Epithelial cell of prostate (primary cell): ENCODE results near the gene IFT57.
"Not testable (repeated sequence)": the region's sequence is repeated elsewhere in the genome, so short reads cannot be mapped to it uniquely, and the experiment has no call there.

Experiments used
- DNase-seq: peaks from one replicate; pipeline ENCODE4 v3.0.0-alpha.2; 2011; ENCODE audit warnings: low read depth, low spot score
- H3K27ac ChIP-seq: fragments of 450-650 bp; 2 replicates; pipeline ENCODE4 v1.5.1; 2017; ENCODE audit warnings: mild to moderate bottlenecking

Gene IFT57

DNA sequence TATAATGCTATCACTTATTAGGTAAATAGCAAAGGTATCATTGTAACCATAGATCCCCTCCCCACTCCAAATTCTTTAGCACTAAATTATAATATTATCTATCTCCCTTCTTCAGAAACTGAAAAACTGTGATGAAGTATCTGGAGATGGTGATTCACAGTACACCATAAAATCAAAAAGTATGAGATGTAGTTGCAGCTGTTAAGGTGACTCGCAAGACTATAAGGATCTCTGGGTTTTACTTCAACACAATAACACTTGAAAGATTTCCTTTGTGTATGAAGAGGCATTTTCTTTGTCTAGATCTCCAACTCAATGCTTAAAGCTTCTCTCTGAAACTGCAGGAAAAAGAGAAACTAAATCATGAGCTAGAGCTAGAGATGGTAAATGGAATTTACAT, 46.9 kb downstream of the IFT57 start:
- peak; percentile 29 for DNase-seq
- no peak overlapping the region for H3K27ac ChIP-seq

DNA sequence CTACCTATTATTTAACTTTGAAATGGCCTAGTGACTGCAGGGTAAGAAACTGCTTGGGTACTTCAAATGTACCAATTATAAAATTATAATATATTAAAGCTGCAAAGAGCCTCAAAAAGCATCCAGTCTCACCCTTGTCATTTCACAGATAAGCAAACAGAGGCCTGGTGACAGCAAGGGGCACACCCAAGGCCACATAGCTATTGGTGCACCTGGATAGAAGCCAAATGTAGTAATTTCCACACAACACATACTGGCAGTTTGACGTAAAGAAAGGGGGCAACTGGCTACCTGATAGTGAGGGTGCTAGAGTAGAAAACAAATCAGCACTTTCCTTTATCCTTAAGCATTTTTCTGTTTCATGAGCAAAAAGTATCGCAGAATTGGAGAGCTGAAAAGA, 51.1 kb downstream of the IFT57 start:
- no peak for DNase-seq
- H3K27ac ChIP-seq, result no peak overlapping the region

DNA sequence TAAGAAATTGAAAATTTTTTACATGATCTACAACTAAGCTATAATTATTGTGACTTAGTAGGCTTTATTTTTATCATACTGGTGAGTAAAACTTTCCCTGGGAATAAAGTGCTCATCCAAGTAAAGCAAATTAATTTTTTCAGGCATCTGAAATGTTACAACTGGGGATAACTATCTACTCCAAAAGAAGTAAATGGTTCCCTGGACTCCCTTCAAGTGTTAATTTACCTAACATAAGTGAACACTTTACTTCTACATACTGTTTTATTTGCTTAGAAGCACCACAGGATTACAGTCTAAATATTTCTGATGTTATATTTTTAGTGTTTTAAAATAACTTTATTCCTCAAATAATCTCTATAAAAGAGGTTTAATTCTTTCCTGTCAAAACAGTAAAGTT, 57.8 kb downstream of the IFT57 start:
- no peak for DNase-seq
- H3K27ac ChIP-seq, result no peak overlapping the region

DNA sequence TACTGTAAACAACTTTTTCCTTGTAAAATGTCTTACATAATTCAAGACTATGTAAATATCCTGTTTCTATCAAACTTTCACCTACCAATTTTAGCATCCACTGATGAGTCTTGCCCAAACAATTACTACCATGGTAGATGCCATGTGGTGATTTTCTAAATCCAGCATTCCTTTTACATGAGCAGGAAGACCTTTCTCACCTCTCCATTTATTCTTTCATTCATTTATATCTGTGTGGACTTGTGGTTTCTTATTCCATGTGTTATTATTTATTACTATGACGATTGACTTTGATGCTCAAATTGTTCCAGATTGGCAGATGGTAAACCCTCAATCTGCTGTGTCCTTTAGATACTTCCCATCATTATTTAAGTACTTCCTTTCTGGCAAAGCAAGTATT, 62.4 kb downstream of the IFT57 start:
- DNase-seq, result no peak
- H3K27ac ChIP-seq, result no peak overlapping the region

DNA sequence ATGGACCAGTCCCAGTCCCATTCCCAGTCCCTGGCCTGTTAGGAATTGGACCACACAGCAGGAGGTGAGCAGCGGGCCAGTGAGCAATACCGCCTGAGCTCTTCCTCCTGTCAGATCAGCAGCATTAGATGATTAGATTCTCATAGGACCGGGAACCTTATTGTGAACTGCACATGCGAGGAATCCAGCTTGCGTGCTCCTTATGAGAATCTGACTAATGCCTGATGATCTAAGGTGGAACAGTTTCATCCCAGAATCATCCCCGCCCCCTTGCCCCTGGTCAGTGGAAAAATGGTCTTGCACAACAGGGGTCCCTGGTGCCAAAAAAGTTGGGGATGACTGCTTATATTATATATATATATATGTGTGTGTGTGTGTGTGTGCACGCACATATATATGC, 63.1 kb downstream of the IFT57 start:
- no peak for DNase-seq
- H3K27ac ChIP-seq, result no peak overlapping the region

DNA sequence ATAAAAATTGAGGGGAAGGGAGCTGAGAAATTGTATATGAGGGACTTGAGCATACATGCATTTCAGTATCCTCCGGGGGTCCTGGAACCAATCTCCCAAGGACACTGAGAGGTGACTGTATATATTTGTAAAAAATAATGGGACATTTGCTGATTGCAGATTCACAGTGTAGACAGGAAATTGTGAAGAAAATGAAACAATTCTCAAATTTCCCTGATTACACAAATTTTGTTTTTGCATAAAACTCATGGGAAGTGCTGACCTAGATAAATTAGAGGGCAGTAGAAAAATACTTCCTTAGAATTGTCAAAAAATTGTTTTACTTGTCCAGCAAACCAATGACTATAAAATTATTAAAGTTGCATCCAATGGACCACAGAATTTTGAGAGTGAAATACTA, 64.0 kb downstream of the IFT57 start:
- H3K27ac ChIP-seq, result no peak overlapping the region

DNA sequence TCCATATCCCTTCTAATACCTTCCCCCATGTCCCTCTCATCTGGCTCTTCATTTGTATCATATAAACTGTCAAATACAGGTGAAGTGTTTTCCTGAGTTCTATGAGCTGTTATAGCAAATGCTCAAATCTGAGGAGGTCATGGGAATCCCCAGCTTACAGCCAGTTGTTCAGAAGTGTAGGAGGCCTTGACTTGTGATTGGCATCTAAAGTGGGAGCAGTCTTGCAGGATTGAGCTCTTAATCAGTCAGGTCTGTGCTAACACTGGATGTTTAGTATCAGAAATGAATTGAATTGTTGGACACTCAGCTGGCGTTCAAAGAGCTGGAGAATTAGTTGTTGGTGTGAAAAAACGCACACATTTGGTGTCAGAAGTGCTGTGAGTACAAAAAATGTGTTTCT, 65.0 kb downstream of the IFT57 start:
- H3K27ac ChIP-seq, result no peak overlapping the region
- DNase-seq, result no peak

More for the DNA sequence above, 64.0 kb downstream of the IFT57 start:
- no peak for DNase-seq

DNA sequence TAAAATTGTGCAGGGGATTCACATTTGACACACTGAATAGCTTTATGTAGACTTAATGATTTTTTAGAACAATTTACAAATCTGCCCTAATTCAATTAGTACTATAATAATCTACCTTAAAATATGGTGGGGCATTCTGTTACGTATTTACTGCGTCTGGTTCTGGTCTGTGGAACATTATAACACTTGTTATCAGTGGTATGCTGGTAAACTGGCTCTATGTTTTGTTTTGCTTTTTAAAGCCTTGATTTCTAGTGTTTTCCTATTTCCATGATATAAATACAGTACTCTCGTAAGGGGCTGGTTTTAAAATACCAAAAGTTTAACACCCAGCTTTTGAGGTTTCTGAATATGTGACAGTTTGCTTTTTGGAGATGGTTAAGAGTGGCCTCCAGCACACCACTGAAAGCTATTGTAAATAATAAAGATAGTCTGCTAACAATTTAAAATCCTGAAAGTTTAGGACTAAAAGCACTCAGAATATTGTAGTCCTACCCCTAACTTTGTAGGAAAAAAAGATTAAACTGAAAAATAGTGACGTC, 65.8 kb downstream of the IFT57 start:
- DNase-seq, result no peak
- H3K27ac ChIP-seq, result no peak overlapping the region

DNA sequence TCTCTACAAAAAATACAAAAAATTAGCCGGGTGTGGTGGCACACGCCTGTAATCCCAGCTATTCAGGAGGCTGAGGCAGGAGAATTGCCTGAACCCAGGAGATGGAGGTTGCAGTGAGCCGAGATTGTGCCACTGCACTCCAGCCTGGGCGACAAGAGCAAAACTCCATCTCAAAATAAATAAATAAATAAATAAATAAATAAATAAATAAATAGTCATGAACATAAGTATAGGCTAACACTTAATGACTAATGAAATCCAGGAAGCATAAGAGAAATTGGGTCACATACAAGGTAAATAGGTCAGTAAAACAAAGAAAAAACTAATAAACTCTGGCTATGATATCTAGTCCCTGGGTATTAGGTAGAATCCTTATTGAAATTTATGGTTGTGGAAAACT, 66.6 kb downstream of the IFT57 start:
- DNase-seq, H3K27ac ChIP-seq: not testable (repeated sequence)

DNA sequence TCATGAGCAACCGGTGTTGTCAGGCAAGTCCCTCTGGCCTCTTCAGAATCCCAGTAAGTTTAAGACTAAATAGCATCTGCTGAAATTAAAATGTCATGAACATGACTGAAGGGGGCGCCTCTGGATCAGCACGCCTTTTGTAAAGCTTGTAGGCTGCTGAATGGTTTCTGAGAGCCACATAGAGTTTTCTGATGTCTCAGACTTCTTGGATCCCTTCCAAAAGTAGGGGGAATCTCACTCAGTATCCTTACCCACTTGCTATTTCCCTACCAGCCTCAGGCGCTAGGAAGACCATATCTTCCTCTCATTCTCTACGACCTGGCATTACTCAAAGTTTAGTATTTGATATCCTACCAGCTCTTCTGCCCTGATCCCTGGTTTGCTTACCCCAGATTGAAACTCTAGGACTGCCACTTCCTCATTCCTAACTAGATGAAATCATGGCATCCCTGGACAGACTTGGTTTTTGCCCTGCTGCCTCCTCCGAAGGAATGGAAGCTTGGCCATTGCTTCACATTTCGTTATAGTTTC, 68.7 kb downstream of the IFT57 start:
- H3K27ac ChIP-seq, result peak overlapping the region; percentile 40
- no peak for DNase-seq

DNA sequence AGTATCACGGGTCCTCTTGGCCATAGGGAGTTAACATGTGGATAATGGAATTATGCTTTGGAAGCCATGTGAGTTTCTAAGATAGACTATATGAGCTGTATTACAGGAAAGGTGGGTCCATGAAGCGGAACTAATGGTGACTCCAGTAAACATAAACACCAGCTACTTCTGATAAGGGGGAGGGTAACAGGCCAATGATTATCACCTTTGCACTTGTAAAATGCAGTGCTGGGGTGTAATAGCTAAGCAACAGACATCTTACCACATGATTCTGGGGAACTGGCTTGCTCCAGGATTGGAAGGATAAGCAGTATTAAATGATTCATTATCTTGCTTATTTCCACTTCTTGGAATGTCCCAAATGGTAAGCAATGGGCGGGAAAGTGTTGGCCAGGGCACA, 70.0 kb downstream of the IFT57 start:
- DNase-seq, result no peak
- no peak overlapping the region for H3K27ac ChIP-seq

DNA sequence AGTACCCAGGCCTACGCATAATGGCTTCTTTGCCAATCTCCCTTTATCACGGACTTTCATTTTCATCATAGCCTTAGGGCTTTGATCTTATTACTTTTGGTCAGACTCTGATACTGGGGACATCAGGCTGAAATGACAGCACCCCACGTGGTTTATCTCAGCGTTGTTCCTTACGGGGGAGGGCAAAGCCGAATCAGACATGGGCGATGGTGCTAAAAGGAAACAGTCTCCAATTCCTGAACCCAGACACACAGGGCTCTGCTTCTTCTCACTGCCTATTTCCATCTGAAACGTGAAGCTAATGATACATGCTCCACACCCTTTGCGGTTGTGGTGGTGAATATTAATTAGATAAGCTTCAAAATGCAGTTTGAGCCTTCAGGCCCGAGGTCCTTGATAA, 72.0 kb downstream of the IFT57 start:
- H3K27ac ChIP-seq, result no peak overlapping the region
- no peak for DNase-seq

DNA sequence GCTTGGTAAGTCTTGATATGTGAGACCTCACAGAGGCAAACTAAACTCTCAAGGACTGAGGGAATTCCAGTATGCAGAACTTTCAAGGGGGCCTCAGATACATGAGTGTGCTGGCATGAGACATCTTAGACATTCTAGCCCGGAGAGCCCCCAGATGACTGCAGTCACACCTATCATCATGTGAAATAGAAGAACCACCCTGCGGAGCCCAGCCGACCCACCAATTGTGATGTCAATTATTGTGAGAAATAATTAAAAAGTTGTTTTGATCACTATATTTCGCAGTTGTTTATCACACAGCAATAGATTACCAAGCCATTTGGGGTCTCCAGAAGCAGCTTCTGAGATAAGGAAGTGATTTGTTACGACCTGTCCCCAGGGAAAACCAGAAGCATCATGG, 76.1 kb downstream of the IFT57 start:
- H3K27ac ChIP-seq, result no peak overlapping the region

DNA sequence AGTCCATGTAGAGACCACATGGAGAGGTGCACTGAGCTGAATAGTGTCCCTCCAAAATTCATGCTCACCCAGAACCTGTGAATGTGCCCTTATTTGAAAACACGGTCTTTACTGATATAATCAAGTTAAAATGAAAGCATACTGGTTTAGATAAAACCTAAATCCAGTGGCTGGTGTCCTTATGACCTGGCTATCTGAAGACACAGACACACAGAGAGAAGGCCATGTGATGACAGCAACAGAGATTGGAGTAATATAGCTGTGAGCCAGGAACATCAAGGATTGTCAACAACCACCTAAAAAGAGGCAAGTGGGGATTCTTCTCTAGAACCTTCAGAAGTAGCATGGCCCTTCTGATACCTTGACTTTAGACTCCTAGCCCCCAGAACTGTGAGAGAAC, 76.6 kb downstream of the IFT57 start:
- no peak for DNase-seq
- H3K27ac ChIP-seq, result no peak overlapping the region

More for the DNA sequence above, 76.1 kb downstream of the IFT57 start:
- no peak for DNase-seq

DNA sequence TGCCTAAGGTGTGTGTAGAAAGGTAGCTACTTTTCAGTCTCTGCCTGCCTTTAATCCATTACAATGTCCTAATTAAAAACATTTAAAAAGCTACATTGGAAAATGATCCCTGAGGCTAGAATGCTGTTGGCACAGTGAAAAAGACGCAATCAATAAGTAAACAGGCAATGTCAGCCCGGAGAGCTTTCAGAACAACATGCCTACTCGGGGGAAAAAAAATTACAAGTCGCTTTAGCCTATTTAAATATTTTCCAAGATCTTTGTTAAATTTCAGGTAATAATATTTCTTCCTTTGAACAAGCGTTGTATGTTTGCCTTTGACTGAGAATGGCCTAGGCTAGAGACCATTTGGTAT, 84.8 kb downstream of the IFT57 start:
- no peak overlapping the region for H3K27ac ChIP-seq
- DNase-seq, result no peak

DNA sequence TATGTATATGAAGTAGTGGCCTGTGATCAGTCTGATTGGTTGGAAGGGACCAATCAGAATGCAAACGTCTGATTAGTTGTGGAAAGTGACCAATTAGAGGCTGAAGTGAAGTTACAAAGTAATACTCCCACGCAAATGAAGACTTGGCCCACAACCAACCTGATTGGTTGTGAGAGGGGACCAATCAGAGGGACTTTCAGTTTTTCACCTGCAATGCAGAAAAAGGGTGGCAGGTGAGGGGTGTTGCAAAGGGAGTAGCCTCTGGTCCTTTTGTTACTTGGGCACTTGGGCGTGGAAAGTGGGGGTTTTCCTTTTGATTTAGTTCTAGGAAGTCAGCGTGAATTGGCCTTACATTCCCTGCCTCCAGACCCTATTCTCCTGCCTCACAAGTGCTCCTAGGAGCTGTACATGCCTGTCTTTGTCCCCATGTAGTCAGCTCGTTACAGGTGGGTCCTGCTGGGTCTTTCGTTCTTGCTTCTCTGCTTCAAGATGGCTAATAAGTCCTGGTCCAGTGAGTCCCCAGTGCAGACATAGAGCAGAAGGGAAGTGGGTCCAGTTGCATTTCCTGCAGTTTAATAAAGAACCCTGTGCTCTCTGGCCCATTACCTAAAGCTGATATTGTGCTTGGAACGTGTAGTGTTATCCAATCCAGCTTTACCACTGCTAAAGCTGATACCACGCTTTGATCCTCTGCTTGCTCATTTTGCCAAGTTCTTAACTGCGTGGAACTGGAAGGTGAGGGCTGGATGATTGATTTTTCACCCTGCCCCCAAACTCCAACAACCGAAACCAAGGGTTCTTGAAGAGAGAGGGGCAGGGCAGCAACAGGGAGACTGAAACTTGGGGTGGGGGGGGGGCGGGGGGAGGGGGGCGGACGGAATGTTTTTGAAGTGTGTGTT, 85.4 kb downstream of the IFT57 start:
- no peak overlapping the region for H3K27ac ChIP-seq
- no peak for DNase-seq

DNA sequence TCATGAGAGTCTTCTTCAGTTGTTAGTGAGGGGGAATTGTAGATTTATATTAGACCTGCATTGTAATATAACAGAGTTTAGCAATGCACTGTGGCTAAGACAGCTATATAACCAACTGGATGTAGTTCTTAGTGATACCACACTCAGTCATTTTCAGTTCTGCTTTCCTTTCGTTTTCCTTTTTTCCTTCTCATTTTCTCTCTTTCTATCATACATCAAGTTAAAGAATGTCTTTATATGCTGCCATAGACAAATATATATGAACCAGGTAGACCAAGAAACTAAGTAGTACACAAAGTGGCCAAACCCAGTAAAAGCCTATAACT, 87.7 kb downstream of the IFT57 start:
- DNase-seq, result no peak
- no peak overlapping the region for H3K27ac ChIP-seq

DNA sequence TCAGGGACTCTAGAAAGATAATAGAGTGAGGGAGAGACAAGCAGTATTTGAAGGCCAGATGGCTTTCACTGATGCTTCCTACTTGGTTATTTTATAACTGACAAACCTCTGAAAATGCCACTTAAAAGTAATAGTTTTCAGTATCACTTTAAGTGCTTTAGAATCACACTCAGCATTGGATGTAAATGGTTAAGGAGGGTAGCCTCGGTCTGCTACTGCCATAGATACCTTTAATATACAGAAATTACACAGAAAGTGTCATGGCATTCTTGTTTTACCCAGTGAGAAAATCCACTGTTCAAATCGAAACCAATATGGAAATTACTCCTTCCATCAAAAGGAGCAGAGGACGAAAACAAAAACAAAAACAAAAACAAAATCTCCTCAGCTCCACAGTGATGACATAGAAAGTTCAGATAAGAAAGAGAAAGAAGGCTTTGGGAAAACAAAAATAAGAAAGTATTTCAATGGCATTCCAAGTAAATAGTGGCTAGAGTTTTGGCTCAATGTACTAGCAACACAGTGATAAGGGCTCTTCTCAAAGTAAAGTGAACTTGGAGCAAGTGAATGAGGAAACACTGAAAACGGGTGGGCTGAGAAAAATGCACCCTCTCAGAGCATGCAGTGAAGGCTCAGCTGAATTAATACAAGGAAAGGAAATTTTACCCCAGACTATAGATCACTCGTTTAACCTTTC, 88.2 kb downstream of the IFT57 start:
- H3K27ac ChIP-seq, result no peak overlapping the region
- DNase-seq, result no peak

DNA sequence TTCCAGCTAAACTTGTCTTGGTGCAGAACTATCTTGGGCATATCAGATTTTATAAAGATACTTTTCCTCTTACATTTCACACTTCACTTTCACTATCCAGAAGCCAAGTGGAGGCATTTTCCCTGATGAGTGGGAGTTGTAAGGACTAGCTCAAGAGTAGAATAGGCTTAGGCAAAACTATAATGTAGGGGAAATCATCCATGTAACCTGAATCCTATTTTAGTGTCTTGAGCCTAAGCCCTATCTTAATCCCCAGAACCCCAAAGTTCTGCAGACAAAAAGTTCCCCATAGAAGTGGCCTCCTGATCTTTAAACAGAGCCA, 89.2 kb downstream of the IFT57 start:
- H3K27ac ChIP-seq, result peak overlapping the region; percentile 89

DNA sequence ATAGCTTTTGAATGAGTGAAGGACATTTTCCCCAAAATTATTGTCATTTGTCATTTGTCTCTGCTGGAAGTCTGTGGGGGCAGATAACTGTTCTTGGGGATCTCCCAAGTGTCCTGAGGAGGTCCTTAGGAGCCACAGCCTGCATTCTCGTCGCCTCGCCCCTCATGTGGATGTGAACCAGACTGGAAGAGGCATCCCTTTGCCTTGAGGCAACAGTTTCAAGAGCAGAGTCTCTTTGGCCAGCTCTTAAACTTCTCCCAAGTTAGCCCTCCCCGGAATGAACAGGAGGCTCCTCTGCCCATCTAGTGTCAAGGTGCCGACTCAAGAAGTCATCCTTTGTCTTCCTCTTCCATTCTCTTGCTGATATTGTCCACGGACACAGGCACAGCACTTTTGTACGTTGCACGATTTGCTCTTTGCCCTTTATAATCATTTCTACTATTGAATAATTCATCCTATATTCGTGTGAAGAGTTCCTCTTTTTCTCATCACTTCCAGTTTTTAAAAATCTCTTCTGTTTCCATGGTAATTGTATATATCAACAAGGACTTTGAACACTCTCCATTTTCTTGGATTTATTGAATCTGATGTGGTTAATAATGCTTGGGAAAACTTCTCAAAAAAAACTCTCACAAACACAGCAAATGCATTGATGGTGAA, 90.6 kb downstream of the IFT57 start:
- peak overlapping the region; percentile 89 for H3K27ac ChIP-seq
- no peak for DNase-seq

More for the DNA sequence above, 89.2 kb downstream of the IFT57 start:
- DNase-seq, result no peak
